Measurements from ENCODE around the gene PCDHB8.
"Not testable (repeated sequence)": the region's sequence is repeated elsewhere in the genome, so short reads cannot be mapped to it uniquely, and the experiment has no call there.

PCDHB8 gene

DNA sequence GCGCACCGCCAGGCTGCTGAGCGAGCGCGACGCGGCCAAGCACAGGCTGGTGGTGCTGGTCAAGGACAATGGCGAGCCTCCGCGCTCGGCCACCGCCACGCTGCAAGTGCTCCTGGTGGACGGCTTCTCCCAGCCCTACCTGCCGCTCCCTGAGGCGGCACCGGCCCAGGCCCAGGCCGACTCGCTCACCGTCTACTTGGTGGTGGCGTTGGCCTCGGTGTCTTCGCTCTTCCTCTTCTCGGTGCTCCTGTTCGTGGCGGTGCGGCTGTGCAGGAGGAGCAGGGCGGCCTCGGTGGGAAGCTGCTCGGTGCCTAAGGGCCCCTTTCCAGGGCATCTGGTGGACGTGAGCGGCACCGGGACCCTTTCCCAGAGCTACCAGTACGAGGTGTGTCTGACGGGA lies 24.1 kb downstream of the PCDHB8 start:
- not testable (repeated sequence) for H3K4me3 ChIP-seq (ENCODE audit: insufficient read depth, low read depth, low read length); H3K27me3 ChIP-seq (ENCODE audit: control insufficient read depth, insufficient read depth, low read length, poor library complexity, severe bottlenecking); H3K4me1 ChIP-seq (ENCODE audit: control insufficient read depth, insufficient read depth, low read length); H3K27ac ChIP-seq (ENCODE audit: insufficient read depth, low read depth, low read length, poor library complexity, severe bottlenecking); H3K36me3 ChIP-seq (ENCODE audit: control insufficient read depth, insufficient read depth, low read length); H3K9me3 ChIP-seq (ENCODE audit: control insufficient read depth, low read length)
- 94 to 96% methylated on average over 33 of the region's 35 CpGs for WGBS, 2 experiments

DNA sequence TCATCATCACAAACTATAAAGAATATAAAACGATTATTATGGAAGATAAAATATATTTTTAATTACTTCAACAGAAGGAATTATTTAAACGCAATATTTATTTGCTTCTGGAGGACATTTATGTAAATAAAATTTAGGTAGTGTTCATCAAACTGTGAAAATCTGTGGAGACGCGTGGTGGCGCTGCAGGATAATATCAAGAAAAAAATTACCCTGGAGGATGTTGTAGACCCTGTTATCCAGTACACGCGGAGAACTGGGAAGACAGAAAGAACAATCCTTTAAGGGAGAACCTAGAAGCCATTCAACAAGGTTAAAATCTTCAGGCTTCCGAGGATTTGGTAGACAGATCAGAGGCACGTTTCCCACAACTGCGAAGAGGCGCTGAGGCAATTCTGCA lies 30.9 kb downstream of the PCDHB8 start, which contains the start of gene PCDHB12:
TSS of gene PCDHB12 (plus strand) at position 242 of the 400 bp plus-strand sequence. CDS start 189 bp downstream, outside the sequence.
- Histone ChIP-seq H3K27me3 (ENCODE audit: control insufficient read depth, insufficient read depth, low read length, poor library complexity, severe bottlenecking) (no peaks in the 10 kb centered on the region), H3K4me3 (ENCODE audit: insufficient read depth, low read depth, low read length) (no peak within 1 kb of the TSS), H3K4me1 (ENCODE audit: control insufficient read depth, insufficient read depth, low read length) (no peaks in the 10 kb centered on the region), H3K27ac (ENCODE audit: insufficient read depth, low read depth, low read length, poor library complexity, severe bottlenecking) (no peak within 1 kb of the TSS), H3K36me3 (ENCODE audit: control insufficient read depth, insufficient read depth, low read length) (no peaks in the 10 kb centered on the region), H3K9me3 (ENCODE audit: control insufficient read depth, low read length) (no peaks in the 10 kb centered on the region)
- WGBS, 2 experiments, result 84 to 89% methylated on average over 10 of the region's 11 CpGs

DNA sequence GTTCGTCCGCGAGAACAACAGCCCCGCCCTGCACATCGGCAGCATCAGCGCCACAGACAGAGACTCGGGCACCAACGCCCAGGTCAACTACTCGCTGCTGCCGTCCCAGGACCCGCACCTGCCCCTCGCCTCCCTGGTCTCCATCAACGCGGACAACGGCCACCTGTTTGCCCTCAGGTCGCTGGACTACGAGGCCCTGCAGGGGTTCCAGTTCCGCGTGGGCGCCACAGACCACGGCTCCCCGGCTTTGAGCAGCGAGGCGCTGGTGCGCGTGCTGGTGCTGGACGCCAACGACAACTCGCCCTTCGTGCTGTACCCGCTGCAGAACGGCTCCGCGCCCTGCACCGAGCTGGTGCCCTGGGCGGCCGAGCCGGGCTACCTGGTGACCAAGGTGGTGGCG lies 32.7 kb downstream of the PCDHB8 start:
- not testable (repeated sequence) for H3K27ac ChIP-seq (ENCODE audit: insufficient read depth, low read depth, low read length, poor library complexity, severe bottlenecking); H3K4me3 ChIP-seq (ENCODE audit: insufficient read depth, low read depth, low read length); H3K4me1 ChIP-seq (ENCODE audit: control insufficient read depth, insufficient read depth, low read length); H3K9me3 ChIP-seq (ENCODE audit: control insufficient read depth, low read length); H3K36me3 ChIP-seq (ENCODE audit: control insufficient read depth, insufficient read depth, low read length); H3K27me3 ChIP-seq (ENCODE audit: control insufficient read depth, insufficient read depth, low read length, poor library complexity, severe bottlenecking)
- 95 to 96% methylated on average over 25 to 28 of the region's 39 CpGs for WGBS, 2 experiments

DNA sequence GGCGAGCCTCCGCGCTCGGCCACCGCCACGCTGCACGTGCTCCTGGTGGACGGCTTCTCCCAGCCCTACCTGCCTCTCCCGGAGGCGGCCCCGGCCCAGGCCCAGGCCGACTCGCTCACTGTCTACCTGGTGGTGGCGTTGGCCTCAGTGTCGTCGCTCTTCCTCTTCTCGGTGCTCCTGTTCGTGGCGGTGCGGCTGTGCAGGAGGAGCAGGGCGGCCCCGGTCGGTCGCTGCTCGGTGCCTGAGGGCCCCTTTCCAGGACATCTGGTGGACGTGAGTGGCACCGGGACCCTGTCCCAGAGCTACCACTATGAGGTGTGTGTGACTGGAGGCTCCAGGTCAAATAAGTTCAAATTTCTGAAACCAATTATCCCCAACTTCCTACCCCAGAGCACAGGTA lies 33.3 kb downstream of the PCDHB8 start:
- not testable (repeated sequence) for H3K4me1 ChIP-seq (ENCODE audit: control insufficient read depth, insufficient read depth, low read length); H3K4me3 ChIP-seq (ENCODE audit: insufficient read depth, low read depth, low read length); H3K36me3 ChIP-seq (ENCODE audit: control insufficient read depth, insufficient read depth, low read length); H3K27ac ChIP-seq (ENCODE audit: insufficient read depth, low read depth, low read length, poor library complexity, severe bottlenecking); H3K27me3 ChIP-seq (ENCODE audit: control insufficient read depth, insufficient read depth, low read length, poor library complexity, severe bottlenecking); H3K9me3 ChIP-seq (ENCODE audit: control insufficient read depth, low read length)
- 95 to 97% methylated on average over 23 to 24 of the region's 27 CpGs for WGBS, 2 experiments

DNA sequence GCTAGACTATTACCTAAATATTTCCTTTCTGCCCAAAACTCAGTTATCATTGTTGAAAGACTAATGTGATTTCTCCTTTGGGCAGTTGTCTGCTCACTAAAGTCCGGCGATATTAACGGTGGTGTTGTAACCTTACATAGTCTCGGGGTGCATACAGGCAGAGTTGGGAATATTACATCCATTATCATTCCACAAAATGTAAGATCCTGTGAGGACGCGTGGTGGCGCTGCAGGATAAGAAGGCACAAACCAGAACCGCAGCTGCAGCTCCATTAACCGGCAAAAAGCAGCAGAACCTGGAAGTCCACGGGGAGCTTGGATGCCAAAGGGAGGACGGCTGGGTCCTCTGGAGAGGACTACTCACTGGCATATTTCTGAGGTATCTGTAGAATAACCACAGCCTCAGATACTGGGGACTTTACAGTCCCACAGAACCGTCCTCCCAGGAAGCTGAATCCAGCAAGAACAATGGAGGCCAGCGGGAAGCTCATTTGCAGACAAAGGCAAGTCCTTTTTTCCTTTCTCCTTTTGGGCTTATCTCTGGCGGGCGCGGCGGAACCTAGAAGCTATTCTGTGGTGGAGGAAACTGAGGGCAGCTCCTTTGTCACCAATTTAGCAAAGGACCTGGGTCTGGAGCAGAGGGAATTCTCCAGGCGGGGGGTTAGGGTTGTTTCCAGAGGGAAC lies 36.2 kb downstream of the PCDHB8 start, which contains the start of gene PCDHB13:
TSS of gene PCDHB13 (plus strand) at position 264 of the 684 bp plus-strand sequence. CDS start at position 469, 205 bp downstream.
- not testable (repeated sequence) for H3K4me1 ChIP-seq (ENCODE audit: control insufficient read depth, insufficient read depth, low read length); H3K27me3 ChIP-seq (ENCODE audit: control insufficient read depth, insufficient read depth, low read length, poor library complexity, severe bottlenecking); H3K36me3 ChIP-seq (ENCODE audit: control insufficient read depth, insufficient read depth, low read length); H3K9me3 ChIP-seq (ENCODE audit: control insufficient read depth, low read length); H3K4me3 ChIP-seq (ENCODE audit: insufficient read depth, low read depth, low read length); H3K27ac ChIP-seq (ENCODE audit: insufficient read depth, low read depth, low read length, poor library complexity, severe bottlenecking)
- 66 to 83% methylated on average over 9 to 13 of the region's 18 CpGs for WGBS, 2 experiments

DNA sequence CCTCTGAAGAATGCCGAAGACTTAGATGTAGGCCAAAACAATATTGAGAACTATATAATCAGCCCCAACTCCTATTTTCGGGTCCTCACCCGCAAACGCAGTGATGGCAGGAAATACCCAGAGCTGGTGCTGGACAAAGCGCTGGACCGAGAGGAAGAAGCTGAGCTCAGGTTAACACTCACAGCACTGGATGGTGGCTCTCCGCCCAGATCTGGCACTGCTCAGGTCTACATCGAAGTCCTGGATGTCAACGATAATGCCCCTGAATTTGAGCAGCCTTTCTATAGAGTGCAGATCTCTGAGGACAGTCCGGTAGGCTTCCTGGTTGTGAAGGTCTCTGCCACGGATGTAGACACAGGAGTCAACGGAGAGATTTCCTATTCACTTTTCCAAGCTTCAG lies 37.0 kb downstream of the PCDHB8 start:
- WGBS, 2 experiments, result 92 to 93% methylated on average over 7 to 8 of the region's 12 CpGs
- not testable (repeated sequence) for H3K27me3 ChIP-seq (ENCODE audit: control insufficient read depth, insufficient read depth, low read length, poor library complexity, severe bottlenecking); H3K27ac ChIP-seq (ENCODE audit: insufficient read depth, low read depth, low read length, poor library complexity, severe bottlenecking); H3K36me3 ChIP-seq (ENCODE audit: control insufficient read depth, insufficient read depth, low read length); H3K9me3 ChIP-seq (ENCODE audit: control insufficient read depth, low read length); H3K4me1 ChIP-seq (ENCODE audit: control insufficient read depth, insufficient read depth, low read length); H3K4me3 ChIP-seq (ENCODE audit: insufficient read depth, low read depth, low read length)

DNA sequence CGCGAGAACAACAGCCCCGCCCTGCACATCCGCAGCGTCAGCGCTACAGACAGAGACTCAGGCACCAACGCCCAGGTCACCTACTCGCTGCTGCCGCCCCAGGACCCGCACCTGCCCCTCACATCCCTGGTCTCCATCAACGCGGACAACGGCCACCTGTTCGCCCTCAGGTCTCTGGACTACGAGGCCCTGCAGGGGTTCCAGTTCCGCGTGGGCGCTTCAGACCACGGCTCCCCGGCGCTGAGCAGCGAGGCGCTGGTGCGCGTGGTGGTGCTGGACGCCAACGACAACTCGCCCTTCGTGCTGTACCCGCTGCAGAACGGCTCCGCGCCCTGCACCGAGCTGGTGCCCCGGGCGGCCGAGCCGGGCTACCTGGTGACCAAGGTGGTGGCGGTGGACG lies 37.9 kb downstream of the PCDHB8 start:
- H3K27ac ChIP-seq (ENCODE audit: insufficient read depth, low read depth, low read length, poor library complexity, severe bottlenecking); H3K9me3 ChIP-seq (ENCODE audit: control insufficient read depth, low read length); H3K36me3 ChIP-seq (ENCODE audit: control insufficient read depth, insufficient read depth, low read length); H3K27me3 ChIP-seq (ENCODE audit: control insufficient read depth, insufficient read depth, low read length, poor library complexity, severe bottlenecking); H3K4me3 ChIP-seq (ENCODE audit: insufficient read depth, low read depth, low read length); H3K4me1 ChIP-seq (ENCODE audit: control insufficient read depth, insufficient read depth, low read length): not testable (repeated sequence)
- 91 to 95% methylated on average over 28 to 30 of the region's 40 CpGs for WGBS, 2 experiments

DNA sequence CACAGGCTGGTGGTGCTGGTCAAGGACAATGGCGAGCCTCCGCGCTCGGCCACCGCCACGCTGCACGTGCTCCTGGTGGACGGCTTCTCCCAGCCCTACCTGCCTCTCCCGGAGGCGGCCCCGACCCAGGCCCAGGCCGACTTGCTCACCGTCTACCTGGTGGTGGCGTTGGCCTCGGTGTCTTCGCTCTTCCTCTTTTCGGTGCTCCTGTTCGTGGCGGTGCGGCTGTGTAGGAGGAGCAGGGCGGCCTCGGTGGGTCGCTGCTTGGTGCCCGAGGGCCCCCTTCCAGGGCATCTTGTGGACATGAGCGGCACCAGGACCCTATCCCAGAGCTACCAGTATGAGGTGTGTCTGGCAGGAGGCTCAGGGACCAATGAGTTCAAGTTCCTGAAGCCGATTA lies 38.4 kb downstream of the PCDHB8 start:
- H3K27ac ChIP-seq (ENCODE audit: insufficient read depth, low read depth, low read length, poor library complexity, severe bottlenecking); H3K27me3 ChIP-seq (ENCODE audit: control insufficient read depth, insufficient read depth, low read length, poor library complexity, severe bottlenecking); H3K4me3 ChIP-seq (ENCODE audit: insufficient read depth, low read depth, low read length); H3K4me1 ChIP-seq (ENCODE audit: control insufficient read depth, insufficient read depth, low read length); H3K9me3 ChIP-seq (ENCODE audit: control insufficient read depth, low read length); H3K36me3 ChIP-seq (ENCODE audit: control insufficient read depth, insufficient read depth, low read length): not testable (repeated sequence)
- 93 to 94% methylated on average over 18 to 21 of the region's 26 CpGs for WGBS, 2 experiments

DNA sequence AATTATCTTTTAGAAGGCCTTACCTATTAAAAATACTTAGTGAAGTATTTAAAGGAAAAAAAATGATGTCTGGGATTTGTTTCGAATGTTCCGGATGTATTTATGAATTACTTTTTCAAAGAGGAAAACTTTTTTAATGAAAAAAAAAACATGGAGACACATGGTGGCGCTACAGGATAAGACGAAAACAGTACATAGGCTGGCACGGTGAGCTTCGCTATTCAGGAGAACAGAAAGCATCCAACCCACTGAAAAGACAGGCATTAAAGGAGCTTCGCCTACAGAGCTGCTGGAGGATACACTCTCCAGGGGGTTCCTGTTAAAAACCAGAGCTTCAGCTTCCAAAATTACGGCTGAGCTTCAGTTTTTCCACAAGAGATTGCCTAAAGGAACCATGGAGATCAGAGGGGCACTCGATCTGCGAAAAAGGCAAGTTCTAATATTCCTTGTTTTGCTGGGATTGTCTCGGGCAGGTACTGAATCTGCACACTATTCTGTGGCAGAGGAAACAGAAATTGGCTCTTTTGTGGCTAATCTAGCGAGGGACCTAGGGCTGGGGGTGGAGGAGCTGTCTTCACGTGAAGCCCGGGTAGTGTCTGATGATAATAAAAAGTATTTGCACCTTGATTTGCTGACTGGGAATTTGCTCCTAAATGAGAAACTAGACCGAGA lies 45.7 kb downstream of the PCDHB8 start, which contains the start of gene PCDHB14:
TSS of gene PCDHB14 (plus strand) at position 232 of the 672 bp plus-strand sequence. CDS start at position 395, 163 bp downstream.
- H3K4me1 ChIP-seq (ENCODE audit: control insufficient read depth, insufficient read depth, low read length), result no peaks in the 10 kb centered on the region
- 46 to 47% methylated on average over 15 of the region's 15 CpGs for WGBS, 2 experiments
- no peaks in the 10 kb centered on the region for H3K27me3 ChIP-seq (ENCODE audit: control insufficient read depth, insufficient read depth, low read length, poor library complexity, severe bottlenecking)
- H3K27ac ChIP-seq (ENCODE audit: insufficient read depth, low read depth, low read length, poor library complexity, severe bottlenecking), result no peak within 1 kb of the TSS
- peak within 1 kb of the TSS; percentile 14 for H3K4me3 ChIP-seq (ENCODE audit: insufficient read depth, low read depth, low read length)
- H3K36me3 ChIP-seq (ENCODE audit: control insufficient read depth, insufficient read depth, low read length), result no peaks in the 10 kb centered on the region
- no peaks in the 10 kb centered on the region for H3K9me3 ChIP-seq (ENCODE audit: control insufficient read depth, low read length)

DNA sequence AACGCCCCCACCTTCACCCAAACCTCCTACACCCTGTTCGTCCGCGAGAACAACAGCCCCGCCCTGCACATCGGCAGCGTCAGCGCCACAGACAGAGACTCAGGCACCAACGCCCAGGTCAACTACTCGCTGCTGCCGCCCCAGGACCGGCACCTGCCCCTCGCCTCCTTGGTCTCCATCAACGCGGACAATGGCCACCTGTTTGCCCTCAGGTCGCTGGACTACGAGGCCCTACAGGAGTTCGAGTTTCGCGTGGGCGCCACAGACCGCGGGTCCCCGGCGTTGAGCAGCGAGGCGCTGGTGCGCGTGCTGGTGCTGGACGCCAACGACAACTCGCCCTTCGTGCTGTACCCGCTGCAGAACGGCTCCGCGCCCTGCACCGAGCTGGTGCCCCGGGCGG lies 47.3 kb downstream of the PCDHB8 start:
- not testable (repeated sequence) for H3K27ac ChIP-seq (ENCODE audit: insufficient read depth, low read depth, low read length, poor library complexity, severe bottlenecking); H3K4me1 ChIP-seq (ENCODE audit: control insufficient read depth, insufficient read depth, low read length); H3K9me3 ChIP-seq (ENCODE audit: control insufficient read depth, low read length); H3K27me3 ChIP-seq (ENCODE audit: control insufficient read depth, insufficient read depth, low read length, poor library complexity, severe bottlenecking); H3K36me3 ChIP-seq (ENCODE audit: control insufficient read depth, insufficient read depth, low read length); H3K4me3 ChIP-seq (ENCODE audit: insufficient read depth, low read depth, low read length)
- WGBS, 2 experiments, result 94% methylated on average over 27 to 29 of the region's 40 CpGs
